ENCODE data around the gene EFL1. TPM values are rescaled to one million over a fixed set of nuclear protein-coding genes. Genes with fewer than 3 reads are reported as not detected.

EFL1 gene
- total and polyA plus RNA-seq, 2 donors (not counting 3 experiments of a cell fraction or from before 2014, with no cell fraction given): 6.6 to 21.9 TPM

GRCh38 chr15:82105451-82106215 lies 156.9 kb downstream of the EFL1 start:
- DNase-seq (ENCODE audit: low read depth, low spot score) (no peak), FAIRE-seq (no peak)
- dilution Hi-C loops (cut with MboI; ENCODE audit: extremely low pct_ligation_motif_present, low sequenced_read_pairs) (no loop called here), intact Hi-C loops (cut with micrococcal nuclease) (loop anchor here (5.0 kb wide), 1 partner anchor 58 kb away; the partner anchor contains the start of gene MEX3B)
- H4K20me1 ChIP-seq (replicated peaks; ENCODE audit: control insufficient read depth, extremely low read depth, insufficient read depth, low read length): no peaks in the 10 kb centered on the region
- H3K79me2 ChIP-seq (ENCODE audit: control insufficient read depth, insufficient read depth, low read length): no peaks in the 10 kb centered on the region
- no peak overlapping the region for H3K4me2 ChIP-seq (ENCODE audit: insufficient read depth, low read length)
- no peak overlapping the region for H3K27ac ChIP-seq (ENCODE audit: insufficient read depth, low read depth, low read length)
- no TSS peak for BruUV-seq (replicated peaks)
- H3K4me1 ChIP-seq (ENCODE audit: control insufficient read depth, extremely low read depth, insufficient read depth, low read length): no peaks in the 10 kb centered on the region
- H3K9me1 ChIP-seq (replicated peaks; ENCODE audit: control insufficient read depth, extremely low read depth, insufficient read depth, low read length): no peaks in the 10 kb centered on the region
- H3K36me3 ChIP-seq (ENCODE audit: control insufficient read depth in 2 of 2, extremely low read depth in 1 of 2, insufficient read depth in 2 of 2, low read length in 2 of 2): no peaks in the 10 kb centered on the region
- H3K9ac ChIP-seq (replicated peaks; ENCODE audit: extremely low read depth, insufficient read depth, low read length): no peak overlapping the region
- ChIA-PET POLR2A (no interaction called here), CTCF (interaction anchor here (1.3 to 5.6 kb wide), 4 partner anchors 34 to 695 kb away, joined by 3 to 91 read pairs (median 4); no protein-coding TSS in a partner anchor)
- H3K9me3 ChIP-seq (replicated peaks; ENCODE audit: control insufficient read depth, insufficient read depth, low read length): no peaks in the 10 kb centered on the region
- no peaks in the 10 kb centered on the region for H3K27me3 ChIP-seq (ENCODE audit: control insufficient read depth in 2 of 2, insufficient read depth in 2 of 2, low read length in 2 of 2)
- no peak overlapping the region for H2AFZ ChIP-seq (ENCODE audit: low read depth, low read length)
- H3K4me3 ChIP-seq (replicated peaks in 1 of 3; ENCODE audit: insufficient read depth in 1 of 3, low read depth in 1 of 3, low read length in 3 of 3): no peak overlapping the region
- TF ChIP-seq POLR2A (IDR thresholded peaks at IDR 0.05; ENCODE audit: low read depth, low read length): no peak
- no peak for TF ChIP-seq CTCF (IDR thresholded peaks at IDR 0.05; ENCODE audit: extremely low read depth in 1 of 2, insufficient read depth in 1 of 2, low read depth in 1 of 2, low read length in 2 of 2)
- no peak for TF ChIP-seq GATA2 (IDR thresholded peaks at IDR 0.05; ENCODE audit: insufficient read depth, insufficient read length, low read depth, low read length)
- TF ChIP-seq MAX (IDR thresholded peaks at IDR 0.05; ENCODE audit: insufficient read depth, insufficient read length): no peak
- no peak for TF ChIP-seq EZH2 (IDR thresholded peaks at IDR 0.05; ENCODE audit: borderline replicate concordance, low read depth, low read length, severe bottlenecking)
- TF ChIP-seq POLR2AphosphoS5 (IDR thresholded peaks at IDR 0.05; ENCODE audit: insufficient read depth, low read depth, low read length): no peak
- TF ChIP-seq MYC (IDR thresholded peaks at IDR 0.05; ENCODE audit: low read depth, low read length): no peak
- TF ChIP-seq FOS (IDR thresholded peaks at IDR 0.05; ENCODE audit: borderline replicate concordance, insufficient read depth, low read length): no peak
- TF ChIP-seq JUN (IDR thresholded peaks at IDR 0.05; ENCODE audit: borderline replicate concordance, insufficient read depth, insufficient read length, low read depth): no peak

Measured in endothelial cell of umbilical vein (primary cell).